Measurements from ENCODE around the gene MAPK7.

DNA sequence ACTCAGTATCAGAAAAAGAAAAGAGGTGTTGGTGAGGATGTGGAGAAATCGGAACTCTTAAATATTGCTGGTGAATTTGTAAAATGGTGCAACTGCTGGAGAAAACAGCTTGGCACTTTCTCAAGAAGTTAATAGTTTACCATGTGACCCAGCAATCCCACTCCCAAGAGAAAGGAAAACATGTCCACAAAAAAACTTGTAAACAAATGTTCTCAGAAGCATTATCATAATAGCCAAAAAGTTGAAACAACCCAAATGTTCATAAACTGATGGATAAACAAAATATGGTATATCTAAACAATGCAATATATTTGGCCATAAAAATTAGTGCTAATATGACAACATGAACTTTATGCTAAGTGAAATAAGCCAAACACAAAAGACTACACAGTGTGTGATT, 2.6 kb upstream of the MAPK7 start:
- TF ChIP-seq, protein P1, sequence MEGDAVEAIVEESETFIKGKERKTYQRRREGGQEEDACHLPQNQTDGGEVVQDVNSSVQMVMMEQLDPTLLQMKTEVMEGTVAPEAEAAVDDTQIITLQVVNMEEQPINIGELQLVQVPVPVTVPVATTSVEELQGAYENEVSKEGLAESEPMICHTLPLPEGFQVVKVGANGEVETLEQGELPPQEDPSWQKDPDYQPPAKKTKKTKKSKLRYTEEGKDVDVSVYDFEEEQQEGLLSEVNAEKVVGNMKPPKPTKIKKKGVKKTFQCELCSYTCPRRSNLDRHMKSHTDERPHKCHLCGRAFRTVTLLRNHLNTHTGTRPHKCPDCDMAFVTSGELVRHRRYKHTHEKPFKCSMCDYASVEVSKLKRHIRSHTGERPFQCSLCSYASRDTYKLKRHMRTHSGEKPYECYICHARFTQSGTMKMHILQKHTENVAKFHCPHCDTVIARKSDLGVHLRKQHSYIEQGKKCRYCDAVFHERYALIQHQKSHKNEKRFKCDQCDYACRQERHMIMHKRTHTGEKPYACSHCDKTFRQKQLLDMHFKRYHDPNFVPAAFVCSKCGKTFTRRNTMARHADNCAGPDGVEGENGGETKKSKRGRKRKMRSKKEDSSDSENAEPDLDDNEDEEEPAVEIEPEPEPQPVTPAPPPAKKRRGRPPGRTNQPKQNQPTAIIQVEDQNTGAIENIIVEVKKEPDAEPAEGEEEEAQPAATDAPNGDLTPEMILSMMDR (conservative IDR thresholded peaks at IDR 0.05 in 1 of 2, IDR thresholded peaks at IDR 0.05 in 1 of 2; ENCODE audit: low read depth in 1 of 2, low read length in 2 of 2), result no peak
- no peak for TF ChIP-seq EZH2 (IDR thresholded peaks at IDR 0.05; ENCODE audit: low read length, missing control alignments)

Data from fibroblast of lung (primary cell).